Prostate gland (tissue), 2 donors: ENCODE measurements around the gene DUSP1.

Experiments
- POLR2A ChIP-seq: fragments of 450-650 bp; IDR thresholded peaks from one replicate; pipeline ENCODE4 v1.6.1; 2016; ENCODE audit warnings: antibody characterized with exemption, mild to moderate bottlenecking
- TF ChIP-seq, protein P1 (sequence below), 4 experiments: fragments of 200-600 bp in 2 of 4; fragments of 450-650 bp in 2 of 4; sonication (generic) in 2 of 4; IDR thresholded peaks; 1 replicate in 3 of 4; 2 replicates in 1 of 4; pipeline ENCODE4 v1.5.1; 2016 to 2019; ENCODE audit warnings: antibody characterized with exemption in 4 of 4, mild to moderate bottlenecking in 2 of 4, moderate library complexity in 2 of 4

DNA sequence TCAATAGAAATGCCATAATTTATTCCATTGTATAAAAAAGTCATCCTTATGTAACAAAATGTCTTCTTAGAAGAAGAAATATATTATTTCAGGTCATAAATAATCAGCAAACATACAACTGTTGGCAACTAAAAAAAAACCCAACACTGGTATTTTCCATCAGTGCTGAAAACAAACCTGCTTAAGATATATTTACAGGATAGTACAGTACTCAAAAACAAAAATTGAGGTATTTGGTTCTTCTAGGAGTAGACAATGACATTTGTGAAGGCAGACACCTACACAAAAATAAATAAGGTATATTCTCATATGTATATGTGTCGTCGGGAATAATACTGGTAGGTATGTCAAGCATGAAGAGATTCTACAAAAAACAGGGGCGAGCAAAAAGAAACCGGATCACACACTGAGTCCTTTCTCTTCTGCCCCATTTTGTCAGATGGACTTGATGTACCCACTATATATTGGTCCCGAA, 2.9 kb downstream of the DUSP1 start:
- TF ChIP-seq, protein P1, sequence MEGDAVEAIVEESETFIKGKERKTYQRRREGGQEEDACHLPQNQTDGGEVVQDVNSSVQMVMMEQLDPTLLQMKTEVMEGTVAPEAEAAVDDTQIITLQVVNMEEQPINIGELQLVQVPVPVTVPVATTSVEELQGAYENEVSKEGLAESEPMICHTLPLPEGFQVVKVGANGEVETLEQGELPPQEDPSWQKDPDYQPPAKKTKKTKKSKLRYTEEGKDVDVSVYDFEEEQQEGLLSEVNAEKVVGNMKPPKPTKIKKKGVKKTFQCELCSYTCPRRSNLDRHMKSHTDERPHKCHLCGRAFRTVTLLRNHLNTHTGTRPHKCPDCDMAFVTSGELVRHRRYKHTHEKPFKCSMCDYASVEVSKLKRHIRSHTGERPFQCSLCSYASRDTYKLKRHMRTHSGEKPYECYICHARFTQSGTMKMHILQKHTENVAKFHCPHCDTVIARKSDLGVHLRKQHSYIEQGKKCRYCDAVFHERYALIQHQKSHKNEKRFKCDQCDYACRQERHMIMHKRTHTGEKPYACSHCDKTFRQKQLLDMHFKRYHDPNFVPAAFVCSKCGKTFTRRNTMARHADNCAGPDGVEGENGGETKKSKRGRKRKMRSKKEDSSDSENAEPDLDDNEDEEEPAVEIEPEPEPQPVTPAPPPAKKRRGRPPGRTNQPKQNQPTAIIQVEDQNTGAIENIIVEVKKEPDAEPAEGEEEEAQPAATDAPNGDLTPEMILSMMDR (IDR thresholded peaks at IDR 0.05), result no peak
- TF ChIP-seq POLR2A, result no peak
